ENCODE results near the gene FAM180A.

DNA sequence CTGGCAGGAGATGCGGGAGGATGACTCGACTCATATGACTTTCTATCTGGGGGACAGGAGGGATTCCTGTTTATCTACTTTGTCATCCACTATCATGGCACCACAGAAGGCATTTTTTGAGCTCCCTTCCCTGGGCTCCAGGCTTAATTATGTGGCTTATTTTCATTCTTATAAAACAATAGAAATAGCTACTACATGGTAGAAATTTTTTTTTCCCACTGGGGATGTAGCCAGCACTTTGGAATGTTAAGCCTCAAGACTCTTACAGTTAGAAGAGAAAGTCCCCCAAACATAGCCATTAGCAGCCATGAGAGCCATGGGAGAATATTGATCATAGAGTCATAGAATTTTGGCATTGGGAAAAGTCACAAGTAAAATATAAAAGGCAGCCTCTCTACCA, 14.6 kb upstream of the FAM180A start:
- TF ChIP-seq CTCF (IDR thresholded peaks at IDR 0.05 in 8 of 11, conservative IDR thresholded peaks at IDR 0.05 in 3 of 11), result no peak
- no peak for TF ChIP-seq POLR2A (IDR thresholded peaks at IDR 0.05)

All from spleen (tissue), 7 donors.